Measurements from ENCODE around the gene ABCA4.
"Not testable (repeated sequence)": the region's sequence is repeated elsewhere in the genome, so short reads cannot be mapped to it uniquely, and the experiment has no call there.

ABCA4 gene

GRCh38 chr1:93999840-94000415 lies 121.0 kb downstream of the ABCA4 start:
- no peak for DNase-seq

- not testable (repeated sequence) for DNase-seq
Observed at GRCh38 chr1:93998532-93998931, 122.4 kb downstream of the ABCA4 start.

- DNase-seq, result no peak
Observed at GRCh38 chr1:93997756-93998155, 123.2 kb downstream of the ABCA4 start.

GRCh38 chr1:93995837-93996536 lies 125.0 kb downstream of the ABCA4 start:
- no peak for DNase-seq

GRCh38 chr1:93993731-93994130 lies 127.2 kb downstream of the ABCA4 start:
- DNase-seq, result no peak

GRCh38 chr1:93992954-93993353 lies 128.0 kb downstream of the ABCA4 start:
- DNase-seq, result no peak

- no peak for DNase-seq
Observed at GRCh38 chr1:93992190-93992589, 128.8 kb downstream of the ABCA4 start.

- DNase-seq, result no peak
Observed at GRCh38 chr1:93991271-93991670, 129.7 kb downstream of the ABCA4 start.

- not testable (repeated sequence) for DNase-seq
Observed at GRCh38 chr1:93990477-93990876, 130.5 kb downstream of the ABCA4 start.

- DNase-seq, result no peak
Observed at GRCh38 chr1:93990010-93990409, 130.9 kb downstream of the ABCA4 start.

GRCh38 chr1:93989601-93990000 lies 131.3 kb downstream of the ABCA4 start:
- no peak for DNase-seq

- no peak for DNase-seq
Observed at GRCh38 chr1:93988634-93989350, 132.2 kb downstream of the ABCA4 start.

- no peak for DNase-seq
Observed at GRCh38 chr1:93981274-93981667, 139.7 kb downstream of the ABCA4 start.

GRCh38 chr1:93980320-93981273 lies 140.4 kb downstream of the ABCA4 start:
- no peak for DNase-seq

- peak; percentile 83 for DNase-seq
Observed at GRCh38 chr1:93979718-93980319, 141.1 kb downstream of the ABCA4 start.

GRCh38 chr1:93979040-93979717 lies 141.8 kb downstream of the ABCA4 start:
- no peak for DNase-seq

- no peak for DNase-seq
Observed at GRCh38 chr1:93977598-93977945, 143.4 kb downstream of the ABCA4 start.

GRCh38 chr1:93976711-93977597 lies 144.0 kb downstream of the ABCA4 start:
- DNase-seq, result no peak

- DNase-seq, result no peak
Observed at GRCh38 chr1:93976291-93976690, 144.7 kb downstream of the ABCA4 start.

GRCh38 chr1:93972341-93972740 lies 148.6 kb downstream of the ABCA4 start:
- DNase-seq, result no peak

GRCh38 chr1:93969887-93970286 lies 151.1 kb downstream of the ABCA4 start:
- no peak for DNase-seq
